HG03558 (cell line): ENCODE results near the gene OR1F1.
A peak's percentile ranks its signal among the peaks of the same experiment; 100 is the strongest.
"Not testable (repeated sequence)": the region's sequence is repeated elsewhere in the genome, so short reads cannot be mapped to it uniquely, and the experiment has no call there.

Experiments
- ATAC-seq: cut with Tn5 transposase; IDR thresholded peaks from one replicate; pipeline ENCODE4 v1.9.1; 2021; ENCODE audit warnings: moderate number of reproducible peaks; ENCODE audit not compliant: unreplicated experiment; ENCODE audit errors: extremely low read depth

The OR1F1 gene

GRCh38 chr16:3149630-3150345 lies 38.2 kb upstream of the OR1F1 start:
- ATAC-seq: no peak

- peak; percentile 44 for ATAC-seq
Measured at GRCh38 chr16:3150346-3151218, 37.4 kb upstream of the OR1F1 start.

GRCh38 chr16:3152027-3152276 lies 36.1 kb upstream of the OR1F1 start:
- ATAC-seq: no peak

- no peak for ATAC-seq
Measured at GRCh38 chr16:3152277-3152990, 35.6 kb upstream of the OR1F1 start.

- ATAC-seq: no peak
Measured at GRCh38 chr16:3152991-3153368, 35.0 kb upstream of the OR1F1 start.

- no peak for ATAC-seq
Measured at GRCh38 chr16:3155181-3155580, 32.8 kb upstream of the OR1F1 start.

- no peak for ATAC-seq
Measured at GRCh38 chr16:3155972-3156371, 32.0 kb upstream of the OR1F1 start.

GRCh38 chr16:3157229-3158025 lies 30.6 kb upstream of the OR1F1 start:
- ATAC-seq: no peak

GRCh38 chr16:3158026-3158509 lies 29.9 kb upstream of the OR1F1 start:
- ATAC-seq: no peak

- ATAC-seq: no peak
Measured at GRCh38 chr16:3158510-3159314, 29.3 kb upstream of the OR1F1 start.

GRCh38 chr16:3161235-3162018 lies 26.6 kb upstream of the OR1F1 start:
- no peak for ATAC-seq

- ATAC-seq: no peak
Measured at GRCh38 chr16:3164121-3164991, 23.6 kb upstream of the OR1F1 start.

GRCh38 chr16:3165111-3165822 lies 22.7 kb upstream of the OR1F1 start:
- ATAC-seq: no peak

GRCh38 chr16:3166505-3166886 lies 21.5 kb upstream of the OR1F1 start:
- ATAC-seq: no peak

- not testable (repeated sequence) for ATAC-seq
Measured at GRCh38 chr16:3168729-3169128, 19.3 kb upstream of the OR1F1 start.

- no peak for ATAC-seq
Measured at GRCh38 chr16:3170440-3171180, 17.4 kb upstream of the OR1F1 start.
